Transverse colon (tissue), 4 donors: ENCODE measurements around the gene SPATA31C1.
"Not testable (repeated sequence)": the region's sequence is repeated elsewhere in the genome, so short reads cannot be mapped to it uniquely, and the experiment has no call there.

Source experiments
- POLR2A ChIP-seq: fragments of 450-650 bp; IDR thresholded peaks from one replicate; pipeline ENCODE4 v1.6.1; 2016; ENCODE audit warnings: antibody characterized with exemption, mild to moderate bottlenecking, moderate library complexity
- POLR2AphosphoS5 ChIP-seq, 3 donors: sonication (generic); formaldehyde crosslinking; IDR thresholded peaks; one replicate each; pipeline ENCODE4 v1.6.1; 2016; ENCODE audit warnings: antibody characterized with exemption in 3 of 3
- TF ChIP-seq, protein P1 (sequence below), 5 experiments: fragments of 200-600 bp in 3 of 5; fragments of 450-650 bp in 2 of 5; sonication (generic) in 3 of 5; IDR thresholded peaks; 1 replicate in 2 of 5; 2 replicates in 3 of 5; pipeline ENCODE4 v1.5.1; 2016 to 2017; ENCODE audit warnings: antibody characterized with exemption in 5 of 5, inconsistent platforms in 3 of 5, mild to moderate bottlenecking in 2 of 5, moderate library complexity in 1 of 5

GRCh38 chr9:87924851-87925250, 7.1 kb downstream of the SPATA31C1 start:
- TF ChIP-seq POLR2AphosphoS5 (IDR thresholded peaks at IDR 0.05); POLR2A: not testable (repeated sequence)
- TF ChIP-seq, protein P1, sequence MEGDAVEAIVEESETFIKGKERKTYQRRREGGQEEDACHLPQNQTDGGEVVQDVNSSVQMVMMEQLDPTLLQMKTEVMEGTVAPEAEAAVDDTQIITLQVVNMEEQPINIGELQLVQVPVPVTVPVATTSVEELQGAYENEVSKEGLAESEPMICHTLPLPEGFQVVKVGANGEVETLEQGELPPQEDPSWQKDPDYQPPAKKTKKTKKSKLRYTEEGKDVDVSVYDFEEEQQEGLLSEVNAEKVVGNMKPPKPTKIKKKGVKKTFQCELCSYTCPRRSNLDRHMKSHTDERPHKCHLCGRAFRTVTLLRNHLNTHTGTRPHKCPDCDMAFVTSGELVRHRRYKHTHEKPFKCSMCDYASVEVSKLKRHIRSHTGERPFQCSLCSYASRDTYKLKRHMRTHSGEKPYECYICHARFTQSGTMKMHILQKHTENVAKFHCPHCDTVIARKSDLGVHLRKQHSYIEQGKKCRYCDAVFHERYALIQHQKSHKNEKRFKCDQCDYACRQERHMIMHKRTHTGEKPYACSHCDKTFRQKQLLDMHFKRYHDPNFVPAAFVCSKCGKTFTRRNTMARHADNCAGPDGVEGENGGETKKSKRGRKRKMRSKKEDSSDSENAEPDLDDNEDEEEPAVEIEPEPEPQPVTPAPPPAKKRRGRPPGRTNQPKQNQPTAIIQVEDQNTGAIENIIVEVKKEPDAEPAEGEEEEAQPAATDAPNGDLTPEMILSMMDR (IDR thresholded peaks at IDR 0.05) = not testable (repeated sequence)
